Panc1 (cell line): ENCODE data around the gene SPRY2. TPM values are rescaled to one million over a fixed set of nuclear protein-coding genes. Genes with fewer than 3 reads are reported as not detected.

Experiments
- ATAC-seq: fragments of 200-7000 bp; cut with Tn5 transposase; 2 replicates; pipeline ENCODE4 v1.9.1; 2020; ENCODE audit warnings: mild to moderate bottlenecking, moderate library complexity
- BruUV-seq: library from RNA; stranded (reverse); fragments of 400-500 nt; replicated peaks from 2 replicates; lab custom pipeline; 2021; lab: Mats Ljungman, UMichigan
- CTCF ChIA-PET: fragments of 300-600 bp; sonication (Branson Sonifier 250); formaldehyde crosslinking; loops from one replicate; lab custom pipeline; 2022; ENCODE audit warnings: antibody characterized with exemption; lab: Charles Lee
- POLR2A ChIA-PET: fragments of 300-600 bp; sonication (Branson Sonifier 250); formaldehyde crosslinking; loops from one replicate; lab custom pipeline; 2022; ENCODE audit warnings: antibody characterized with exemption; lab: Charles Lee
- DNase-seq: peaks from one replicate; pipeline ENCODE4 v3.0.0-alpha.2; 2010; ENCODE audit warnings: low read depth, low spot score
- H3K27ac ChIP-seq: 2 replicates; pipeline ENCODE4 v1.5.1; 2011; ENCODE audit warnings: mild to moderate bottlenecking, low read length, inconsistent platforms
- H3K27me3 ChIP-seq: fragments of 200-500 bp; sonication (Bioruptor generic); 2 replicates; pipeline ENCODE4 v1.6.0; 2014; ENCODE audit warnings: low read length, inconsistent platforms; ENCODE audit not compliant: control insufficient read depth, insufficient read depth
- H3K36me3 ChIP-seq: fragments of 200-500 bp; sonication (Bioruptor generic); 2 replicates; pipeline ENCODE4 v1.5.1; 2014; ENCODE audit warnings: inconsistent platforms, mild to moderate bottlenecking, low read length, moderate library complexity; ENCODE audit not compliant: control insufficient read depth, insufficient read depth
- H3K4me1 ChIP-seq: 2 replicates; pipeline ENCODE4 v1.5.1; 2011; ENCODE audit warnings: inconsistent platforms, mild to moderate bottlenecking, low read length, moderate library complexity; ENCODE audit not compliant: control insufficient read depth, insufficient read depth
- H3K4me3 ChIP-seq, 2 experiments: 2 replicates each; pipeline ENCODE4 v1.5.1; 2011 to 2012; ENCODE audit warnings: low read depth in 2 of 2, low read length in 2 of 2, mild to moderate bottlenecking in 2 of 2, inconsistent platforms in 1 of 2, moderate library complexity in 1 of 2
- H3K9me3 ChIP-seq: fragments of 200-500 bp; sonication (Bioruptor generic); 2 replicates; pipeline ENCODE4 v1.5.1; 2014; ENCODE audit warnings: low read depth, mild to moderate bottlenecking, inconsistent platforms, low read length, moderate library complexity; ENCODE audit not compliant: control insufficient read depth, insufficient read depth
- CTCF ChIP-seq: fragments of 450-650 bp; IDR thresholded peaks from 2 replicates; pipeline ENCODE4 v1.5.1; 2017; ENCODE audit warnings: mild to moderate bottlenecking
- POLR2AphosphoS5 ChIP-seq: IDR thresholded peaks from 2 replicates; pipeline ENCODE4 v1.6.1; 2012; ENCODE audit warnings: mild to moderate bottlenecking, low read depth, low read length, moderate library complexity
- REST ChIP-seq, 2 experiments: IDR thresholded peaks; 2 replicates each; pipeline ENCODE4 v1.6.1; 2011 to 2012; ENCODE audit warnings: low read depth in 2 of 2, control low read depth in 1 of 2, low read length in 1 of 2, mild to moderate bottlenecking in 1 of 2, moderate library complexity in 1 of 2; ENCODE audit not compliant: insufficient read depth in 1 of 2
- SIN3A ChIP-seq: IDR thresholded peaks from 2 replicates; pipeline ENCODE4 v1.6.1; 2012; ENCODE audit warnings: low read depth, mild to moderate bottlenecking, low read length, moderate library complexity, borderline replicate concordance; ENCODE audit not compliant: insufficient read depth
- TCF7L2 ChIP-seq: IDR thresholded peaks from 2 replicates; pipeline ENCODE4 v1.6.1; 2011; ENCODE audit warnings: mild to moderate bottlenecking, low read depth, low read length, inconsistent platforms
- in situ Hi-C: cut with HindIII; loops from 2 replicates; pipeline ENCODE4 v1.10.0; 2016; ENCODE audit warnings: low sequenced_read_pairs, low pct_unique_long_range_greater_than_20kb
- intact Hi-C: fragments of 100-400 bp; cut with micrococcal nuclease; formaldehyde crosslinking; loops from one replicate; pipeline ENCODE4 v1.10.0; 2022; ENCODE audit not compliant: unreplicated experiment
- total RNA-seq: library from RNA; stranded (reverse); gene quantifications from one replicate; pipeline ENCODE4 v1.2.1, GENCODE V29; 2021; ENCODE audit not compliant: unreplicated experiment

Gene SPRY2
- total RNA-seq, 1 experiment from 2014 or later, result 18.2 TPM

GRCh38 chr13:80329250-80329649, 11.7 kb downstream of the SPRY2 start:
- ATAC-seq, result peak; percentile 47; the same call in 1 of the 2 replicates

GRCh38 chr13:80319004-80319403, 21.9 kb downstream of the SPRY2 start:
- ATAC-seq, result no peak
- H3K27me3 ChIP-seq, result no peaks in the 10 kb centered on the region
- H3K27ac ChIP-seq, result no peak overlapping the region
- no peaks in the 10 kb centered on the region for H3K36me3 ChIP-seq
- intact Hi-C loops (no loop called here), in situ Hi-C loops (no loop called here)
- H3K4me1 ChIP-seq, result peaks cover under 1% of the 10 kb centered on the region; the same call in 1 of the 2 replicates
- TF ChIP-seq POLR2AphosphoS5 (no peak), TCF7L2 (no peak), REST (IDR thresholded peaks at IDR 0.05; ENCODE audit: insufficient read depth in 1 of 2, low read depth in 2 of 2, low read length in 1 of 2) (no peak), CTCF (no peak), SIN3A (no peak)
- BruUV-seq, result no TSS peak
- ChIA-PET CTCF (no interaction called here), POLR2A (no interaction called here)
- H3K4me3 ChIP-seq, result no peak overlapping the region
- no peaks in the 10 kb centered on the region for H3K9me3 ChIP-seq
- DNase-seq, result no peak

More at GRCh38 chr13:80329250-80329649, 11.7 kb downstream of the SPRY2 start:
- TF ChIP-seq CTCF (no peak), POLR2AphosphoS5 (no peak), SIN3A (no peak), TCF7L2 (no peak), REST (IDR thresholded peaks at IDR 0.05; ENCODE audit: insufficient read depth in 1 of 2, low read depth in 2 of 2, low read length in 1 of 2) (no peak)
- no TSS peak for BruUV-seq
- H3K9me3 ChIP-seq, result no peaks in the 10 kb centered on the region
- H3K4me3 ChIP-seq, result no peak overlapping the region
- CTCF ChIA-PET, result no interaction called here
- no peak for DNase-seq
- H3K4me1 ChIP-seq, result peaks cover 2% of the 10 kb centered on the region; the same call in 1 of the 2 replicates
- intact Hi-C loops, result no loop called here
- no peak overlapping the region; the same call in 1 of the 2 replicates for H3K27ac ChIP-seq
- H3K27me3 ChIP-seq, result no peaks in the 10 kb centered on the region
- POLR2A ChIA-PET, result no interaction called here
- peaks cover 4% of the 10 kb centered on the region; the same call in 1 of the 2 replicates for H3K36me3 ChIP-seq
- in situ Hi-C loops, result no loop called here
